Liver (tissue), 9 donors: ENCODE results near the gene C3orf70. TPM values are rescaled to one million over a fixed set of nuclear protein-coding genes. Genes with fewer than 3 reads are reported as not detected.

ENCODE experiments used
- DNase-seq: peaks from one replicate; pipeline ENCODE4 v3.0.0-alpha.2; 2017; ENCODE audit warnings: low spot score
- H3K27ac ChIP-seq, 2 donors: one replicate each; pipeline ENCODE4 v1.7.0; 2013; ENCODE audit warnings: inconsistent platforms in 2 of 2, low read length in 2 of 2, control low read depth in 1 of 2, low read depth in 1 of 2, mild to moderate bottlenecking in 1 of 2
- H3K27me3 ChIP-seq, 4 donors: one replicate each; pipeline versions ENCODE4 v1.6.1 to v1.7.0; 2013; ENCODE audit warnings: low read length in 3 of 4, inconsistent platforms in 1 of 4, mild to moderate bottlenecking in 1 of 4, moderate library complexity in 1 of 4; ENCODE audit not compliant: control insufficient read depth in 4 of 4, insufficient read depth in 4 of 4
- H3K36me3 ChIP-seq, 4 donors: one replicate each; pipeline versions ENCODE4 v1.6.1 to v1.7.0; 2013; ENCODE audit warnings: low read length in 3 of 4, mild to moderate bottlenecking in 3 of 4, low read depth in 1 of 4, moderate library complexity in 1 of 4; ENCODE audit not compliant: control insufficient read depth in 4 of 4, insufficient read depth in 3 of 4
- H3K4me1 ChIP-seq, 4 donors: one replicate each; pipeline versions ENCODE4 v1.6.1 to v1.7.0; 2013; ENCODE audit warnings: low read length in 3 of 4, mild to moderate bottlenecking in 3 of 4, moderate library complexity in 1 of 4; ENCODE audit not compliant: control insufficient read depth in 4 of 4, insufficient read depth in 4 of 4
- H3K4me3 ChIP-seq, 3 donors: one replicate each; pipeline versions ENCODE4 v1.6.1 to v1.7.0; 2013; ENCODE audit warnings: low read length in 3 of 3, control low read depth in 1 of 3, low read depth in 1 of 3, mild to moderate bottlenecking in 1 of 3
- H3K9ac ChIP-seq, 2 donors: one replicate each; pipeline ENCODE4 v1.7.0; 2013; ENCODE audit warnings: low read length in 2 of 2, mild to moderate bottlenecking in 2 of 2, moderate library complexity in 2 of 2, control low read depth in 1 of 2, low read depth in 1 of 2
- H3K9me3 ChIP-seq, 4 donors: one replicate each; pipeline versions ENCODE4 v1.6.1 to v1.7.0; 2013; ENCODE audit warnings: low read length in 3 of 4; ENCODE audit not compliant: control insufficient read depth in 4 of 4
- EGR1 ChIP-seq, 2 donors: IDR thresholded peaks; 2 replicates each; pipeline ENCODE4 v1.6.1; 2016 to 2018; ENCODE audit warnings: antibody characterized with exemption in 2 of 2, low read depth in 2 of 2
- FOXA1 ChIP-seq: IDR thresholded peaks from 2 replicates; pipeline ENCODE4 v1.6.1; 2016; ENCODE audit warnings: antibody characterized with exemption
- FOXA2 ChIP-seq: IDR thresholded peaks from 2 replicates; pipeline ENCODE4 v1.6.1; 2016; ENCODE audit warnings: antibody characterized with exemption
- GABPA ChIP-seq, 2 donors: IDR thresholded peaks in 1 of 2; conservative IDR thresholded peaks in 1 of 2; 2 replicates each; pipeline ENCODE4 v1.6.1; 2016; ENCODE audit warnings: antibody characterized with exemption in 2 of 2, mild to moderate bottlenecking in 1 of 2, moderate library complexity in 1 of 2
- HNF4A ChIP-seq, 2 donors: conservative IDR thresholded peaks; 2 replicates each; pipeline ENCODE4 v1.6.1; 2016; ENCODE audit warnings: antibody characterized with exemption in 2 of 2, mild to moderate bottlenecking in 2 of 2
- JUND ChIP-seq, 2 donors: IDR thresholded peaks; 2 replicates each; pipeline ENCODE4 v1.6.1; 2016; ENCODE audit warnings: antibody characterized with exemption in 2 of 2
- NR2F2 ChIP-seq: IDR thresholded peaks from 2 replicates; pipeline ENCODE4 v1.6.1; 2016; ENCODE audit warnings: antibody characterized with exemption
- RAD21 ChIP-seq, 2 donors: IDR thresholded peaks; 2 replicates each; pipeline ENCODE4 v1.6.1; 2016; ENCODE audit warnings: antibody characterized with exemption in 2 of 2, mild to moderate bottlenecking in 2 of 2
- RXRA ChIP-seq, 2 donors: IDR thresholded peaks; 2 replicates each; pipeline ENCODE4 v1.6.1; 2017 to 2018; ENCODE audit warnings: antibody characterized with exemption in 2 of 2, mild to moderate bottlenecking in 1 of 2
- SP1 ChIP-seq: IDR thresholded peaks from 2 replicates; pipeline ENCODE4 v1.6.1; 2018; ENCODE audit warnings: antibody characterized with exemption, mild to moderate bottlenecking
- TAF1 ChIP-seq: conservative IDR thresholded peaks from 2 replicates; pipeline ENCODE4 v1.6.1; 2016; ENCODE audit warnings: antibody characterized with exemption, mild to moderate bottlenecking
- YY1 ChIP-seq: IDR thresholded peaks from 2 replicates; pipeline ENCODE4 v1.6.1; 2016; ENCODE audit warnings: antibody characterized with exemption, mild to moderate bottlenecking
- WGBS: extraction: QIAGEN DNeasy Blood & Tissue Kit; methylation state at CpG from one replicate; pipeline ENCODE4 v1.1.7; 2013; 5-methylcytosine and 5-hydroxymethylcytosine counted together
- polyA plus RNA-seq, 2 donors: library from polyadenylated mRNA; stranded (reverse) in 1 of 2; unstranded in 1 of 2; fragments of 200-250 nt in 1 of 2; fragments of >200 nt in 1 of 2; fragmentation: Nextera tagmentation in 1 of 2; extraction: Ambion mirVana in 1 of 2; gene quantifications; one replicate each; pipeline versions ENCODE4 v1.2.1 to v1.2.3, GENCODE V29; 2013 to 2015
- total RNA-seq, 2 donors: library from RNA; depleted of rRNA; stranded (reverse); fragments of >200 nt; gene quantifications; one replicate each; pipeline ENCODE4 v1.2.3, GENCODE V29; 2014
- TF ChIP-seq, protein P1 (sequence below): IDR thresholded peaks from 2 replicates; pipeline ENCODE4 v1.6.1; 2016; ENCODE audit warnings: antibody characterized with exemption
- TF ChIP-seq, protein P2 (sequence below): IDR thresholded peaks from 2 replicates; pipeline ENCODE4 v1.6.1; 2016; ENCODE audit warnings: antibody characterized with exemption
- TF ChIP-seq, protein P3 (sequence below): fragments of 150-350 bp; IDR thresholded peaks from 2 replicates; pipeline ENCODE4 v1.5.1; 2017; ENCODE audit warnings: improper control_type of control experiment, low read depth, low read length; ENCODE audit not compliant: missing input control
- TF ChIP-seq, protein P4 (sequence below): IDR thresholded peaks from 2 replicates; pipeline ENCODE4 v1.6.1; 2016; ENCODE audit warnings: antibody characterized with exemption
- donor health status: healthy.
- donor health status: healthy.
- donor health status: healthy.
- donor health status: healthy.
- donor health status: healthy.

Gene C3orf70
- total and polyA plus RNA-seq, 4 donors = 0.15 to 0.79 (median 0.41) TPM

DNA sequence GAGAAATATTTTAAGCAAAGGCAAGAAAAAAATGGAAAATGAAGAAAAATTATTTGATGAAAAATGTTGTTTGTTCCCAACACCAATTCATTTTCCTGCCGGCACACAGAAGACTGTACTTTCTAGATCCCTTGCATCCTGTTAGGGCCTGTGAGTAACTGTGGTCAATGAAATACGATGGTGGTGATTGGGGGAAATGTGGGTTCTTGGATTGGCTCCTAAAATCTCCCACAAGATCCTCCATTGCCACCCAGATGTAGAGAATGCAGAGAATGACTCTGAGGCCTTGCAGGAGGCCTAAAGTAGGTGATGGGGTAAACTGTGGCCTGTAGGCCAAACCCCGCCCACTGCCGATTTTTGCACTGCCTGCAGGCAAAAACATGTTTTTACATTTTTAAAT lies 46.3 kb upstream of the C3orf70 start (continued):
- TF ChIP-seq, protein P1, sequence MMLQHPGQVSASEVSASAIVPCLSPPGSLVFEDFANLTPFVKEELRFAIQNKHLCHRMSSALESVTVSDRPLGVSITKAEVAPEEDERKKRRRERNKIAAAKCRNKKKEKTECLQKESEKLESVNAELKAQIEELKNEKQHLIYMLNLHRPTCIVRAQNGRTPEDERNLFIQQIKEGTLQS = no peak
- TF ChIP-seq NR2F2 (no peak), EGR1 (IDR thresholded peaks at IDR 0.05; ENCODE audit: low read depth in 2 of 2) (no peak), GABPA (IDR thresholded peaks at IDR 0.05 in 1 of 2, conservative IDR thresholded peaks at IDR 0.05 in 1 of 2) (no peak), HNF4A (conservative IDR thresholded peaks at IDR 0.05) (no peak), JUND (IDR thresholded peaks at IDR 0.05) (no peak), RAD21 (IDR thresholded peaks at IDR 0.05) (no peak), FOXA1 (no peak)

DNA sequence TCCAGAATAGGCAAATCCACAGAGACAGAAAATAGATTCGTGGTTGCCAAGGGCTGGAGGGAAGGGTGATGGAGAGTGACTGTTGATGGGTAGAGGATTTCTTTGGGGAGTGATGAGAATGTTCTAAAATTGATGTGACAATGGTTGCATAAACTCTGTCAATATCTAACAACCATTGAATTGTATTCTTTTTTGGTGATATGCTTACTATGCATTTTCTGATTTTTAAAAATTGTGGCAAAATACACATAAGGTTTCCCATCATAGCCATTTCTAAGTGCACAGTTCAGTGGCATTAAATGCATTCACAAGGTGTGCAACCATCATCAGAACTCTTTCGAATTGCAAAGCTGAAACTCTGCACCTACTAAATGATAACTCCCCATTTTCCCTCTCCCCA lies 44.2 kb upstream of the C3orf70 start:
- DNase-seq = no peak
- H3K4me3 ChIP-seq = no peak overlapping the region
- no peak overlapping the region for H3K9ac ChIP-seq
- peaks cover 4 to 54% (median 37%) of the 10 kb centered on the region in 4 donors for H3K36me3 ChIP-seq
- no peak for TF ChIP-seq HNF4A (conservative IDR thresholded peaks at IDR 0.05)
- TF ChIP-seq, protein P2, sequence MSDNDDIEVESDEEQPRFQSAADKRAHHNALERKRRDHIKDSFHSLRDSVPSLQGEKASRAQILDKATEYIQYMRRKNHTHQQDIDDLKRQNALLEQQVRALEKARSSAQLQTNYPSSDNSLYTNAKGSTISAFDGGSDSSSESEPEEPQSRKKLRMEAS = no peak
- TF ChIP-seq RXRA (IDR thresholded peaks at IDR 0.05) = no peak
- H3K27ac ChIP-seq = no peak overlapping the region
- no peaks in the 10 kb centered on the region for H3K4me1 ChIP-seq
- H3K9me3 ChIP-seq = no peaks in the 10 kb centered on the region
- 96% methylated on average over 2 of the region's 2 CpGs for WGBS
- H3K27me3 ChIP-seq = no peaks in the 10 kb centered on the region

DNA sequence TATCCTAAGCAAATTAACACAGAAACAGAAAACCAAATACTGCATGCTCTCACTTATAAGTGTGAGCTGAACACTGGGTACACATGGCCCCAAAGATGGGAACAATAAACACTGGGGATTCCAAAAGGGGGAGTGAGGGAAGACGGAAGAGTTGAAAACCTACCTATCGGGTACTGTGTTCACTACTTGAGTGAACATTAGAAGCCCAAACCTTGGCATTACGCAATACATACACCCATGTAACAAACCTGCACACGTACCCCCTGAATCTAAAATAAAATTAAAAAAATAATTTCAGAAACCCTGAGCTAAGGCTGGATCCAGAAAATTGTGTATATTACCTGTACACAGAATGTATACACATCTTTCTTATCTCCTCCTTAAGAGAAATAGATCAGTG lies 42.8 kb upstream of the C3orf70 start:
- no peak for DNase-seq
- WGBS = 98% methylated on average over 4 of the region's 4 CpGs
- Histone ChIP-seq H3K9ac (no peak overlapping the region), H3K36me3 (peaks cover 0 to 54% (median 32%) of the 10 kb centered on the region in 4 donors), H3K27ac (no peak overlapping the region), H3K27me3 (no peaks in the 10 kb centered on the region), H3K4me1 (no peaks in the 10 kb centered on the region), H3K4me3 (no peak overlapping the region), H3K9me3 (no peaks in the 10 kb centered on the region)
- TF ChIP-seq TAF1 (no peak), NR2F2 (no peak), YY1 (no peak), RAD21 (IDR thresholded peaks at IDR 0.05) (no peak), SP1 (no peak), RXRA (IDR thresholded peaks at IDR 0.05) (no peak), FOXA1 (no peak), FOXA2 (no peak)
- TF ChIP-seq, protein P2 = no peak
- TF ChIP-seq, protein P3, sequence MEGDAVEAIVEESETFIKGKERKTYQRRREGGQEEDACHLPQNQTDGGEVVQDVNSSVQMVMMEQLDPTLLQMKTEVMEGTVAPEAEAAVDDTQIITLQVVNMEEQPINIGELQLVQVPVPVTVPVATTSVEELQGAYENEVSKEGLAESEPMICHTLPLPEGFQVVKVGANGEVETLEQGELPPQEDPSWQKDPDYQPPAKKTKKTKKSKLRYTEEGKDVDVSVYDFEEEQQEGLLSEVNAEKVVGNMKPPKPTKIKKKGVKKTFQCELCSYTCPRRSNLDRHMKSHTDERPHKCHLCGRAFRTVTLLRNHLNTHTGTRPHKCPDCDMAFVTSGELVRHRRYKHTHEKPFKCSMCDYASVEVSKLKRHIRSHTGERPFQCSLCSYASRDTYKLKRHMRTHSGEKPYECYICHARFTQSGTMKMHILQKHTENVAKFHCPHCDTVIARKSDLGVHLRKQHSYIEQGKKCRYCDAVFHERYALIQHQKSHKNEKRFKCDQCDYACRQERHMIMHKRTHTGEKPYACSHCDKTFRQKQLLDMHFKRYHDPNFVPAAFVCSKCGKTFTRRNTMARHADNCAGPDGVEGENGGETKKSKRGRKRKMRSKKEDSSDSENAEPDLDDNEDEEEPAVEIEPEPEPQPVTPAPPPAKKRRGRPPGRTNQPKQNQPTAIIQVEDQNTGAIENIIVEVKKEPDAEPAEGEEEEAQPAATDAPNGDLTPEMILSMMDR = no peak
- TF ChIP-seq, protein P4, sequence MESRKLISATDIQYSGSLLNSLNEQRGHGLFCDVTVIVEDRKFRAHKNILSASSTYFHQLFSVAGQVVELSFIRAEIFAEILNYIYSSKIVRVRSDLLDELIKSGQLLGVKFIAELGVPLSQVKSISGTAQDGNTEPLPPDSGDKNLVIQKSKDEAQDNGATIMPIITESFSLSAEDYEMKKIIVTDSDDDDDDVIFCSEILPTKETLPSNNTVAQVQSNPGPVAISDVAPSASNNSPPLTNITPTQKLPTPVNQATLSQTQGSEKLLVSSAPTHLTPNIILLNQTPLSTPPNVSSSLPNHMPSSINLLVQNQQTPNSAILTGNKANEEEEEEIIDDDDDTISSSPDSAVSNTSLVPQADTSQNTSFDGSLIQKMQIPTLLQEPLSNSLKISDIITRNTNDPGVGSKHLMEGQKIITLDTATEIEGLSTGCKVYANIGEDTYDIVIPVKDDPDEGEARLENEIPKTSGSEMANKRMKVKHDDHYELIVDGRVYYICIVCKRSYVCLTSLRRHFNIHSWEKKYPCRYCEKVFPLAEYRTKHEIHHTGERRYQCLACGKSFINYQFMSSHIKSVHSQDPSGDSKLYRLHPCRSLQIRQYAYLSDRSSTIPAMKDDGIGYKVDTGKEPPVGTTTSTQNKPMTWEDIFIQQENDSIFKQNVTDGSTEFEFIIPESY = no peak
